Testis (tissue), 3 donors: ENCODE measurements around the gene GSDME. TPM values are rescaled to one million over a fixed set of nuclear protein-coding genes. Genes with fewer than 3 reads are reported as not detected.

Experiments used
- DNase-seq: peaks from one replicate; pipeline ENCODE4 v3.0.0-alpha.2; 2019
- H3K27ac ChIP-seq, 2 donors: fragments of 200-600 bp; sonication (generic); one replicate each; pipeline ENCODE4 v1.5.1; 2019
- H3K27me3 ChIP-seq: fragments of 200-600 bp; sonication (generic); one replicate; pipeline ENCODE4 v1.5.1; 2019
- H3K36me3 ChIP-seq: fragments of 200-600 bp; sonication (generic); one replicate; pipeline ENCODE4 v1.5.1; 2017; ENCODE audit warnings: low read depth; ENCODE audit errors: missing control alignments
- H3K4me1 ChIP-seq: fragments of 200-600 bp; sonication (generic); one replicate; pipeline ENCODE4 v1.5.1; 2019
- H3K4me3 ChIP-seq, 2 donors: fragments of 200-600 bp; sonication (generic); one replicate each; pipeline ENCODE4 v1.5.1; 2017 to 2019
- H3K9me3 ChIP-seq: fragments of 200-600 bp; sonication (generic); one replicate; pipeline ENCODE4 v1.5.1; 2017
- CTCF ChIP-seq, 3 experiments: fragments of 450-650 bp in 2 of 3; fragments of 200-600 bp in 1 of 3; sonication (generic) in 1 of 3; IDR thresholded peaks; one replicate each; pipeline ENCODE4 v1.5.1; 2016 to 2019; ENCODE audit warnings: antibody characterized with exemption in 3 of 3, mild to moderate bottlenecking in 2 of 3, moderate library complexity in 1 of 3
- POLR2A ChIP-seq: fragments of 450-650 bp; IDR thresholded peaks from one replicate; pipeline ENCODE4 v1.6.1; 2017; ENCODE audit warnings: antibody characterized with exemption, mild to moderate bottlenecking, moderate library complexity
- WGBS, 2 donors: methylation state at CpG; one replicate each; pipeline ENCODE4 v1.1.5; 2018; 5-methylcytosine and 5-hydroxymethylcytosine counted together
- intact Hi-C: fragments of 100-400 bp; cut with DNase I; formaldehyde crosslinking; loops from one replicate; pipeline ENCODE4 v1.15.1; 2023; ENCODE audit warnings: low total_unique reads
- polyA plus RNA-seq: library from polyadenylated mRNA; stranded (reverse); fragments of 350-450 nt; fragmentation: Illumina TruSeq; extraction: RNeasy Lipid Tissue Mini Kit (QIAGEN cat#74804); gene quantifications from one replicate; pipeline ENCODE4 v1.2.3, GENCODE V29; 2014; ENCODE audit warnings: low read depth, low replicate concordance; ENCODE audit not compliant: insufficient read depth
- total RNA-seq, 2 donors: library from RNA; depleted of rRNA; stranded (reverse); fragments of >200 nt; gene quantifications; one replicate each; pipeline ENCODE4 v1.2.3, GENCODE V29; 2016

The GSDME gene
- total and polyA plus RNA-seq, 3 donors from 2014 or later, result 31.8 to 59.4 (median 55.0) TPM

GRCh38 chr7:24767878-24768569, 10.8 kb upstream of the GSDME start:
- no peaks in the 10 kb centered on the region for H3K9me3 ChIP-seq
- no peaks in the 10 kb centered on the region for H3K27me3 ChIP-seq
- no peak for DNase-seq
- TF ChIP-seq CTCF (IDR thresholded peaks at IDR 0.05) (no peak), POLR2A (no peak)
- no peak overlapping the region for H3K4me3 ChIP-seq
- intact Hi-C loops, result no loop called here
- H3K27ac ChIP-seq, result no peak overlapping the region
- H3K4me1 ChIP-seq, result no peaks in the 10 kb centered on the region
- H3K36me3 ChIP-seq, result no peaks in the 10 kb centered on the region
- WGBS, 2 donors, result 70 to 83% methylated on average over 9 of the region's 9 CpGs

- intact Hi-C loops, result no loop called here
- Histone ChIP-seq H3K4me3 (no peak overlapping the region), H3K9me3 (no peaks in the 10 kb centered on the region), H3K27ac (no peak overlapping the region), H3K4me1 (no peaks in the 10 kb centered on the region), H3K27me3 (no peaks in the 10 kb centered on the region), H3K36me3 (no peaks in the 10 kb centered on the region)
- no peak for DNase-seq
- TF ChIP-seq POLR2A, result no peak
- no peak for TF ChIP-seq CTCF (IDR thresholded peaks at IDR 0.05)
- WGBS, 2 donors, result 78 to 81% methylated on average over 8 of the region's 8 CpGs
Observed at GRCh38 chr7:24764972-24765744, 7.9 kb upstream of the GSDME start.

GRCh38 chr7:24764011-24764410, 6.7 kb upstream of the GSDME start:
- Histone ChIP-seq H3K9me3 (no peaks in the 10 kb centered on the region), H3K4me1 (no peaks in the 10 kb centered on the region), H3K27me3 (no peaks in the 10 kb centered on the region), H3K27ac (no peak overlapping the region), H3K36me3 (no peaks in the 10 kb centered on the region), H3K4me3 (no peak overlapping the region)
- DNase-seq, result no peak
- intact Hi-C loops, result no loop called here
- WGBS, 2 donors, result 78 to 79% methylated on average over 1 of the region's 1 CpG
- no peak for TF ChIP-seq CTCF (IDR thresholded peaks at IDR 0.05)
- TF ChIP-seq POLR2A, result no peak

GRCh38 chr7:24763303-24763901, 6.1 kb upstream of the GSDME start:
- TF ChIP-seq POLR2A, result no peak
- TF ChIP-seq CTCF (IDR thresholded peaks at IDR 0.05), result no peak
- 46 to 58% methylated on average over 5 of the region's 5 CpGs for WGBS, 2 donors
- DNase-seq, result no peak
- Histone ChIP-seq H3K4me3 (no peak overlapping the region), H3K27ac (no peak overlapping the region), H3K4me1 (no peaks in the 10 kb centered on the region), H3K36me3 (no peaks in the 10 kb centered on the region), H3K9me3 (no peaks in the 10 kb centered on the region), H3K27me3 (no peaks in the 10 kb centered on the region)
- intact Hi-C loops, result no loop called here
